ENCODE measurements around the gene GAL3ST2.

Gene GAL3ST2

DNA sequence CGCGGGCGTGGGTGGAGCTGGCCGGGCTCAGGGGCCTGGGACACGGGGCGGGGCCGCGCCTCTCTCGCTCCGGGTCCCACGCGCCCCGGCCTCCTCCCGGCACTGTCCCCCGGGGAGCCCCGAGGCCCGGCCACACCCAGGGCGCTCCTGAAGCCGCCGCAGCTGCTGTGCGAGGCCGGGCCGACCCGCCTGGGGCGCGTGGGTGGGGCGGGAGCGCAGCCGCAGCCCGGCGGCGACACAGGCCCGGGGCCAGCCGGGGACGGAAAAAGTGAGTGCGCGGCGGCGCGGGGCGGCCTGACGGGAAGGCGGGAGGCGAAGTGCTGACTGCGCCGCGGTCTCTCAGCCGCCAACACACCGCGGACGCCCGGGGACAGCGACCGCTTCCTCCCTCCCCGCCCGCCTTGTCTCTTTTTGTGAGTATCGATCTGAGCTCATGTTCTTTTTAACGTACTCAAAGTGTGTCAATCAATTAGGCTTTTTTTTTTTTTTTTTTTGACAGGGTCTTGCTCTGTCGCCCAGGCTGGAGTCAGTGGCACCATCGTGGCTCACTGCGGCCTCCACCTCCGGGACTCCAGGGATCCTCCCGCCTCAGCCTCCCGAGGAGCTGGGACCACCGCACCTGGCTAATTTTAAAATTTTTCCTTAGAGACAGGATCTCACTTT is 67.6 kb downstream of the GAL3ST2 start:
- peak; percentile 51 for DNase-seq (ENCODE audit: low read depth, low spot score)

DNA sequence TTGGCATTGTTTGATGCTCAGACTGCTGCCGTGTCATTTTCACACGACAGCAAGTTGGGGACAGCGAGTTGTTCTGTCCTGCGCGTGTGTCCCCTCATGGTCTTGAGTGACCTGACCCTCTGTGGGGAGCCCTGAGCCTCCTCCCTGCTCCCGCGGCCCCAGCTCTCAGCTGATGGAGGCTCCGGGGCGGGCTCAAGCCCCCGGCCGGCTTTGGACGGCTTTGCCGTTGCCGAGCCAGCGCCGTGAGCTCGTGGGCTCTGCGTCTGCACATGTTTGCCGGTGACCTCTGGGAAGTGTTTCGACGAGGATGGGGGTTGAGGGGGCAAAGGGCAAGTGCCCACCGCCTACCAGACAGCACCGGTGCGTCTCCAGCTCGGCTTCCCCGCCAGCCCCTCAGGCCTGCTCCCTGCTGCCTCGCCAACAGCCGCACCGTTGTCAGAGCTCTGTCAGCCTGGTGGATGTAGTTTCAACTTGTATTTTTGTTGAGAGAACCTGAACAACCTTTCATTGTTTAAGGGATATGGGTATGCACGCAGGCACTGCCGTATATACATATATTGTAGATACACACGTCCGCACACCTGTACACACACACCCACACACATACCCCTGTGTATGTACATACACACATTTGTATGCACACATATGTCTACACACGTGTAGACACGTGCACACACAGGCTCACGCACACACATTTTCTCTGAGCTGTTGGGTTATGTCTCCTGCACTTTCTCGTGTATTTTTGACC is 68.4 kb downstream of the GAL3ST2 start:
- no peak for DNase-seq (ENCODE audit: low read depth, low spot score)

DNA sequence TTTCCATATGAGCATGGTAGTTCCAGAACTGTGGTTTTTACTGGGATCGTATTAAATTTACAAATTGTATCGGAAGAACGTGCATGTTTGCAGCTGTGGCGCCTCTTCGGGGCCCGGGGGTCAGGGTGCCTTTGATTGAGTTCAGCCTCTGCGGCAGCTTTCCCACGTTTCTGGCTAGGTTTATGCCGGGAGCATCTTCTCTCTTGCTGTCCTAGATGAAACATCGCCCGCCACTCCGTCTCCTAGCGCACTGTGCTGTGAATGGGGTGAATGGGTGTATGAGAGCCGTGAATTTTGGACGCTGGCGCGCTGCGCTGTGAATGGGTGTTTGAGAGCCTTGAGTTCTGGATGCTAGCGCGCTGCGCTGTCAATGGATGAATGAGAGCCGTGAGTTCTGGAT is 69.8 kb downstream of the GAL3ST2 start:
- no peak for DNase-seq (ENCODE audit: low read depth, low spot score)

DNA sequence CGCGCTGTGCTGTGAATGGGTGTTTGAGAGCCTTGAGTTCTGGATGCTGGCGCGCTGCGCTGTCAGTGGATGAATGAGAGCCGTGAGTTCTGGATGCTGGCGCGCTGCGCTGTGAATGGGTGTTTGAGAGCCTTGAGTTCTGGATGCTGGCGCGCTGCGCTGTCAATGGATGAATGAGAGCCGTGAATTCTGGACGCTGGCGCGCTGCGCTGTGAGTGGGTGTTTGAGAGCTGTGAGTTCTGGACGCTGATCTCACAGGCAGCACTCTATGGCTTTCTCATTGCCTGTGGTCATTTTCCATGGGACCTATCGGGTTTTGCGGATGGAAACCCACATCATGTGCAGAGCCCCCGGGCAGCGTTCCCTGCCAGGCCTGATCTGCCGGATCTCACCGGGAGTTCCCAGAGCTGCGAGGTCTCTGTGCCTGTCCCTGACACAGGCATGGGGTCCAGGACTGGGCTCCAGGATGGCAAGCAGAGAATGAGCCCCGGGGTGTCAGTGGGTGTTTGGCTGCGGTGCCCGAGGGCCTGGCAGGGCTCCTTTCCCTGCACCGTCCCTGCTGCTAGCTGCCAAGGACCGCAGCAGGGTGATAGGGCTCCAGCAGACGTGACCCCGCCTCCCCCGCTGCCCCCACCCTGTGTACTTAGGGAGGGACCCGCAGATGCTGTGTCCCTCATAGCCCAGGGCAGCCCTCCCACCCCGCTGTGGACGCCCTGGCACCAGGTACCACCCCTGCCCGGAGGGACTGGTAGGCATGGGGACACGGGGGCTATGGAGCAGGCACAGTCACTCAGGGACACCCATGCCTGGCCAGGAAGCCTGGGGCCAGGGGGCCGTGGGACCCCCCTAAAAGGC is 72.4 kb downstream of the GAL3ST2 start:
- no peak for DNase-seq (ENCODE audit: low read depth, low spot score)

DNA sequence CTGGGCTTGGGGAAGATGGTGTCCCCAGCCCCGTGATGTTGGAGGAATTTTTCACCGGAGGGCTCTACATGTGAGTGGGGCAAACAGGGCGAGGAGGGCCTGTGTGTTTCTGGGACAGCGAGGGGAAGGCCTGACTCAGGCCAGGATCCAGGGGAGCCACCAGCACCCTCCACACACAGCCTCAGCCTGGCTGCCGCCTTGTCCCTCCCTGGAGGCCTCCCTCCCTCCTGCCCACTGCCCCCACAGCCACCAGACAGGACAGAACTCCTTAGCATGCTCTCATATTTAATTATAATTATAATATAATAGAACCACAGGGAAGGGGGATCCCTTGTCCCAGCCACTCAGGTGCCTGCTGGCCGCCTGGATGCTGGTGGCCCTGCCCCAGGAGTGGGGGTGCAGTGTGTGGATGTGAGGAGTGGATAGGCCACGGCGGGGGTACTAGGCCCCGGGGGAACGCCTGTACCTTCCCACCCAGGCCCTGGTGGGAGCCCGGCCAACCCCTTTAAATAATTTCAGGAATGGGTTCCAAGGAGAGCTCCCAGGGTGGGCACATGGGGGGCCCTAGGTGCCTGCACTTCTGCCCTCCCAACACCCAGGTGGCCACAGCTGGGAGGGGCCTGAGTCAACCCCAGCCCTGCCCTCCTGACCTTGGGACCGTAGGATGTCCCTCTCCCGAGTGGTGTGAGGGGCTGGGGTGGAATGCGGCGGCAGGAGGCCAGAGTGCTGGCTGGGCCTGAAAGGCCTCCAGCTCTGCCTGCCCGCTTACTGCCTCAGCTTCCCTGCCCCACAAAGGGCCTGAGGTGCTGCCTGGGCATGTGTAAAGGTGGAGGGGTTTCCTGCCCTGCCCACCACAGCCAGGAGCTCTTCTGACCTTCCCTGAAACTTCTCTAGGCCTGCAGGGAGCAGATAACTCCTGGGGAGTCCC is 73.3 kb downstream of the GAL3ST2 start:
- no peak for DNase-seq (ENCODE audit: low read depth, low spot score)

DNA sequence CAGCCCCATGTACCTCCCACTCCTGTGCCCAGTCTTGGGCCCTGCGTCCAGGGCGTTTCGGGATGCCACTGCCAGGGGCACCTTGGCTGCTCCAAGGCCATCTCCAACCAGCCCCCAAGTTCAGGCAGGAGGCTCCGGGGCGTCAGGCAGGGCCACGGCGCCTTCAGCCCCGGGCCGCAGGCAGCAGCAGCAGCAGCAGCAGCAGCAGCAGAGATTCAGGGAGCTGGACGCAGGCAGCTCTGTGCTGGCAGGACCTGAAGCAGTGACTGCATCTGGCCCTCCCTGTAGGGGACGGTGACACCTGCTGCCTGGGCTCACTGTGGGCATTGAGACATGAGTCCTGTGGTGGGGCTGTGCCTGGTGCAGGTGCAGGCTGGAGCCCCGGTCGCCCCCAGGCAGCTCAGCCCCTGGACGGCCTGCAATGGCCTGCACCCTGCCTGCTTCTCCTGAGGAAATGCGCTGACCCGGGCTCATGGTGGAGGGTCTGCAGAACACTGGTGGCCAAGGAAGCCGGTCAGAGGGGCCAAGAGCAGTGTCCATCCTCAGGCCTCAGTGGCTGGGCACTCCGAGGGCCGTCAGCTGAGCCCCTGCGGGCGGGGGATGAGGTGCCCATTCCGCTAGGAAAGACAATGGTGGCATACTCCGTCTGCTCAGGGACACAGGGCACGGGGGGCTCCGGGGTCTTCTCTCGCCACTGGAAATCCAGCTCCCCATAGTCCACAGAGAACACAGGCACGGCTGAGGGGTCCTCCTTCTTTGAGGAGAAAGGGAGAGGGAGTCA is 74.1 kb downstream of the GAL3ST2 start:
- DNase-seq (ENCODE audit: low read depth, low spot score): no peak

DNA sequence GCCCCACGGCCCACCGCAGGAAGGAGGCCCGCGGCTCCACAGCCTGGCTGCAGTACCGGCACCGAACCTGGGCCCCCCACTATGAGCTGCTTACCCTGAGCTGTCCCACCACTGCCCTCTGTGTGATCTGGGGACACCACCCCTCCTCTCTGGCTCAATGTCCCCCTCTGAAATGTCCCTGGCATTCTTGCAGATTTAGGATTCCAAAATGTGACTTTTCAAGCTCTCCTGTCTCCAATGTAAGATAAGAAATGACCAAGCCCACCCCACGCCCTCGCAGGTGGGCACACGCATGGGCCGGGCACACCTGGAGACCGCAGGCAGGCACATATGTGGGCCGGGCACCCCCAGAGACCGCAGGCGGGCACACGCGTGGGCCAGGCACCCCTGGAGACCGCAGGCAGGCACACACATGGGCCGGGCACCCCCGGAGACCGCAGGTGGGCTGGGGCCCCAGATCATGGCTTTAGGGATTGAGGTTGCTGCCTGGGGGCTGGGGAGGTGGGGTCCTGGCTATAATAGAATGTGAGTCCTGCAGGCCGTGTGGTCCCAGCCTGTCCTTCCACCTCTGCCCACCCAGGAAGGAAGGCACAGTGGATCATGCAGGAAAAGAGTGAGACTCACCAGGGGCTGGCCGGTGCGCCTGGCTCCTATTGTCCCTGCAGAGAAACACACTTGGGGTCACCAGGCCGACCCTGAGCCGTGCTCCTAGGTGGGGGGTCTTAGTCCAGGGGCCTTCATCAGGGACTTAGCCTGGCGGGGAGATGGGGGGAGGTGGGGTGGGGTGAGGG is 74.9 kb downstream of the GAL3ST2 start:
- DNase-seq (ENCODE audit: low read depth, low spot score): no peak

DNA sequence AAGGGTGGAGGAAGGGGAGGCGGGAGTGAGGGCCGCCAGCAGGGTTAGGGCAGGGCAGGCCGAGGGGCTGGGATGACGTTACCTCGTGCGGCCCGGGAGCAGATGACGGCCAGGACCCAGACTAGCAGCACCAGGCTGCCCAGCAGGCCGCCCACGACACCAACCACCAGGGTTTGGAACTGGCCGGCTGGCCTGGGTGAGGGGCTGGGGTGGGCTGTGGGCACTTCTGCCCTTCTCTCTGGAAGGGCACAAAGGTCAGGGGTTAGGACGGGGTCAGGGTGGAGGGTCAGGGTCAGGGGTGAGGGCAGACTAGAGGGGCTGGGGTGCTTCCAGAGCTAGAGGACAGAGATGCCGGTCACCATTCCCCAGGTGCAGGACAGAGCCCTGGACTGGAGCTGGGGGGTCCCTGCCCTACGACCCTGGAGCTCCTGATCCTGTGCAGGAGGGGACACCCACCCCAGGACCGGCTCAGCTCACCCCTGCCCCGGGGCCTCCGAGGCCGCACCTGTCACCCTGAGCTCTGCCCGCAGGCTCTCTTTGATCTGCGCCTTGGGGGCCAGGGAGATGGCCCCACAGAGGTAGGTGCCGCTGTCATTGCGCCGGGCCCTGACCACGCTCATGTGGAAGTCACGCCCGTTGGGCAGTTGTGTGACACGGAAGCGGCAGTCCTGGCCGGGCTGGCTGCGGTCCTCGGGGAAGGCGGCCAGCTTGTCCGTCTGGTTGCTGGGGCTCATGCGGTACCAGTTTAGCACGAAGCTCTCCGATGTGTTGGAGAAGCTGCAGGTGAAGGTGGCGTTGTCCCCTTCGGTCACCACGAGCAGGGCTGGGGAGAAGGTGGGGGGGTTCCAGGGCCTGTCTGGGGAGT is 75.7 kb downstream of the GAL3ST2 start:
- no peak for DNase-seq (ENCODE audit: low read depth, low spot score)

DNA sequence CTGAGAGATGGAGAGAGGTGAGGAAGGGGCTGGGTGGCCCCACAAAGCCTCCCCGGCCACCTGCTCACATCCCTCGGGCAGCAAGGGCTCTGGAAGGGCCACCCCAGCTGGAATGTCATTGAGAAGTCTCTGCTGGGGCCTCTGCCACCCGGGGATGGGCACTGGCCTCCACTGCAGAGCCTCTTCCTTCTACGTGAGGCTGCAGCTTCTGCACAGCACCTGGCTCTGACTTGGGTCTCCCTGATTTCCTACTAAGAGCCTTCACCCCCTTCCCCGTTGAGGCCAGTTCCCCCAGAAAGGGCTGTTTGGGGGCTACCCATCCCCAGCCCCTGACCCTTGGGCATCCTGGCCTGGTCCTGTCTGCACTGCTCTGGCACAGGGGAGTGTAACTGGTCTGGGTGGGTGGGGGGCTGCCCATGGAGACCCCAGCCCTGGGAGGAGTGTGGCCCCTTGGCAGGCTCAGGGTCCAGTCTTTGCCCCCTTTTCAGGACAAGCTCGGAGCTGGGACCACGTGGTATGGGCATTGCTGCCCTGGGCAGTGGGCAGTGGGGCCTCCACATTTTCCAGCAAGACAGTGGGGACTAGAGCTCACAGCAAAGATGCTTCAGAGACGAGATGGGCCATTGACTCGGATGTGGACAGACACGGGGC is 76.5 kb downstream of the GAL3ST2 start:
- no peak for DNase-seq (ENCODE audit: low read depth, low spot score)

Measured in ELF-1 (cell line).